NCI-H2196 treated with DMSO at 0.1 percent for 48 hours (cell line): ENCODE measurements around the gene WSB2.

ENCODE experiments used
- DNase-seq: peaks from one replicate; lab custom pipeline; 2025; ENCODE audit not compliant: unreplicated experiment; lab: John Stamatoyannopoulos, UW

Gene WSB2

DNA sequence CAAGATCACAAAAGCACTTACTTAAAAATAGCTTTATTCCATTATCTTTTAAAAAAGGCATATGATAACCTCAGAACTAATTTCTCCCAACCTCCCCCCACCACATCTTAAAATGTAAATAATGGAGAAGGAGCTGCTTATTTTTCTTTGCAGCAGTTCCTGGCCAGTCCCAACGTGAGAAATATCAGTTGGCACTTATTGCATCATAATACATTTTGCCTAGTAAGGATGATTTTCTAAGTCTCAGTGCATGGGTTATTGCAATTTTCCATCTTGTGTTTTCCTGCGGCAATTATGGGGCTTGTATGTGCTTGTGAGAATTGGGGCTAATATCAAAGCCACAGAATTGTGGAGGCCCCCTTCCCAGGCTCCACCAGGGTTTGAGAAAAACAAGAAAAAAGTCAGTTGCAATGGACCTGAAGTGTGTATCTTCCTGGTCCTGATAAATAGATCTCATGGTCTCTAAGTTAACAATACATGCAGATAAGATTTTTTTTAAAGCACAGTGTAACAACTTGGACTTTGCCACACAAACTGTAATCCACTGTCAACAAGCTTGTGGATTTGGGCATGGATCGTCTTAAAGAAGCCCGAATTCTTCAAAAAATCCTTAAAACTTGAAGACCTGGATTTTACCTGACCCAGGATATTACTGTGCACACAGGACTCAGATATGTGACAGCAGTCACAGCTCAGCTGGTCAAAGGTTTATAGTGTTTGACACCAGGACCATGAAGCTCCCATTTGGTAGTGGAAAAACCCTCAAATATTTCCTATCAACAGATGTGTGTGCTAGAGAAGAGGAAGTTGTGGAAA is 2.8 kb upstream of the WSB2 start:
- DNase-seq: no peak

DNA sequence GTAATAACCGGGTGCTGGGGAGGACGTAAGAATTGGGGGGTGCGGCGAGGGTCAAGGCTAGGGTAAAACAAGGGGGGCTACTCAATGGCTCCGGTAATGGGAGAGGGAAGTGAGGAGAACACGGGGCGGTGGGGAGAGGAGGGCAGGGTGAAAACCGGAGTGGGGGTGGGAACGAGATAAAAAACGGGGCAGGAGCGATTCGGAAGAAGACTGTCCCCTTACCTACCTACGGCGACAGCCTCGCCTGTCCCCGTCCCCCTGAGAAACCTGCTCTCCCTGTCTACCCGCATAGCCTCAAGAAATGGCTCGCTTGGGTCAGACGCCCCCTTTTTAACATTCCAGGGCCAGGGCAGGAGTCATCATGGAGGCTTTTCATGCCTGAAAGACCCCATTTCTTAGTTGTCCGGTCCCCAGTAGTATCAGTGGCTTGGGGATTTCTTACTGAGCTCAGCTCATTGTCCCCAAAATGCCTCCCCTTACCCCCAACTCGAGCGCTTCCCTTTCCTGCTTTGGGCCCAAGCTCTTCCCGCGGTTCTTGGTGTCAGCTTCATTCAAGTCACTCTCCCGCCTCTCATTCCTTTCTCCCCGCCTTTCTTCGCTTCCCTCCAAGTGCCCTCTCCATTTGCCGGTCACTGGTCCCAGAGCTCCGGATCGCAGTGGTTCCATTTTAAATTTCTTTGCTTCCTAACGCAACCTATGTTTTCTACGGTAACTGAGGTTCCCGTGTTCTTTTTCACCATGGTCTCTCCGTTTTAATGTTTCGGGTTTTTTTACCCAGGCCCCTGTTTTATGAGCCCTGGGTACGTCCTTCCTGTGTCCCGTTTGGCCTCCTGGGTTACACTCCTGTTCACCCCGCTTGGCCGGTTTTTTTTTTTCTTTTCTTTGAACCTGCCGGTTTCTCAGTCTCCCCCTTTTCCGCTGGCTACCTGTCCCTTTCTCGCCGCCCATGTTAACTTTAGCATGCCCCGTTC is 1.2 kb upstream of the WSB2 start:
- no peak for DNase-seq

DNA sequence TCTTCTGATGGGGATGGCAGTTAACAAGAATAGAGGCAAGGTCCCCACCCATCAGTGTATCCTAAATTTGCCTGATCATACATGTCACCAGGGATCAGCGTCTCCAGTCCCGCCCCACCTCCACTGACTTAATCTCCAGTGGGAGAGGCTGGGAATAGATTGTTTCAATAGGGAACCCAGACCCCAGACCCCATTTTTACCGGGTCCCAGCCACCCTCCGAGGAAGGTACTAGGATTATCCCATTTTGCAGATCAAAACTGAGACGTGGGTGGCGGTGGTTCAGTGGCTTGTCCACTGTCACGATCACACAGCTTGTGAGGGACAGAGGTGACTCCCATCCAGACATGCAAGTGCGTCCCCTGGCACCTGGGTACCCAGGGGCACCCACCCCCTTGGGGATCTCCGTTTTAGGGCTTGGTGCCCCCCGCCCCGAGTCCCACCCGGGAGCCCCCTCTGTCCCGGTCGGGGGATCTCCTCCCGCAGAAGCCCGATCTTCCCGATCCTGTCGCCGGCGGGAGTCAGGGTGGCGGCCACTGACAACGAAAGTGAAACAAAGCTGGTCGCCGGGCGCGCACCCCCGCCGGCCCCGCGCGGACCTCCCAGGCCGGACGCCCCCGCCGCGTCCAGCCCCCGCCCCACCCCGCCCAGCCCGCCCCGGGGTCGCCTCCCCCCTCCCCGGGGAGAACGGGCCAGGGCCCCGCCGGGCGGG is 523 bp downstream of the WSB2 start:
- DNase-seq: no peak

DNA sequence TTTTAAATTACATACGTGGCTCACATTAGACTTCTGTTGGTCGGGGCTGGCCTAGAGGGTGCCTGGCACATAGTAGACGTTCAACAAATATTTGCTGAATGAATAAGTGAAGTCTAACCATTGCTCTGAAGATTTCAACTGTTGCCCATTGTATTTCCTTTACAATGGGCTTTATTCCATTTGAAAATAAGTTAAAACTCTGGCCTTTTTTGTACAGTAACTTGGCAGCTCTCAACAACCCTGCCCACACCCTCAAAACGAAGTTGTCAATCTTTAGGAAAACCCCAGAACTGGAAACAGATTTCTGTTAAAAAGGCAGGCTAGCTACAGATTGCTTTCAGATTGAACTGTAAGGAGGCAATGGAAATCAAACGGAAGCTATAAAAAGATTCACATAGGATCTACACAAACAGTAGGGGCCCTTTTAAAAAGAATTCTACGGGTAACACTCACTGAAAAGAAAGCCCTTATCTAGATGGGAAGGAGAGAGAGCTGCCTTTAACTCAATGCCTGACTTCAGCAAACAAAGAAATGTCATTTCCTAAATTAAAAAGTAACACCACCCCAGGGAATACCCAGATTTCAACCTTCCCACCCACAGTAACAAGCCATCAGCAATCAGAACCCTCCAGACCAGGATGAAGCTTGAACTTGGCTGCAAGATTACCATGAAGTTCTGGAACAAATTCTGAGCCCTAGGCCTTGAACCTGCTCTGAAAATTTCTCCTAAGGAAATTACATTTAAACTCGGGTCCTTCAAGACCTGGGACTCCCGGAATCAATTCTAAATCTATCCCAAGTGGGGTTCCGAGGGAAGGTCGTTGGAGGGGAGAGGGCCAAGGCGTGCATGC is 1.4 kb downstream of the WSB2 start:
- no peak for DNase-seq

DNA sequence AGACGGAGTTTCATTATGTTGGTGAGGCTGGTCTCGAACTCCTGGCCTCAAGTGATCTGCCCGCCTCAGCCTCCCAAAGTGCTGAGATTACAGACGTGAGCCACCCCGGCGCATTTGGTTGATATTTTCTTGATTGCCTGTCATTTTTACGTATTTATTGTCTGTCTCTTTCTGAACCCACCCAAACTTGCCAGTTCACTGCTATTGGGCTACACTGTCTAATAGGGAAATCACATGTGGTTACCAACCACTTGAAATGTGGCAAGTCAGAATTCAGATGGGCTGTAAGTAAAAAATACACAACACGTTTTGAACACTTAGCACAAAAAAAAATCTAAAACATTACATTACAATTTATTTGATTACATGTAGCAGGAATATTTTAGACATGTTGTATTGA is 2.1 kb downstream of the WSB2 start:
- DNase-seq: no peak

DNA sequence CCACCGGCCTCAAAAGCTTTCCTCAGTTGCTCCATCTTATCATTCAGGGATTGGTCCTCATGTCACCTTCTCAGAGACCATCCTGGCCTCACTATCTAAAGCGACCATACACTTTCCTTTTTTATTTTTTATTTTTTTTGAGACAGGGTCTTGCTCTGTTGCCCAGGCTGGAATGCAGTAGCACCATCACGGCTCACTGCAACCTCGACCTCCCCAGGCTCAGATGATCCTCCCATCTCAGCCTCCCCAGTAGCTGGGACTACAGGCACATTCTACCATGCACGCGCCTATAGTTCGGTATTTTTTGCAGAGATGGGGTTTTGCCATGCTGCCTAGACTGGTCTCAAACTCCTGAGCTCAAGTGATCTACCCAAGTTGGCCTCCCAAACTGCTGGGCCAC is 2.8 kb downstream of the WSB2 start:
- DNase-seq: no peak

DNA sequence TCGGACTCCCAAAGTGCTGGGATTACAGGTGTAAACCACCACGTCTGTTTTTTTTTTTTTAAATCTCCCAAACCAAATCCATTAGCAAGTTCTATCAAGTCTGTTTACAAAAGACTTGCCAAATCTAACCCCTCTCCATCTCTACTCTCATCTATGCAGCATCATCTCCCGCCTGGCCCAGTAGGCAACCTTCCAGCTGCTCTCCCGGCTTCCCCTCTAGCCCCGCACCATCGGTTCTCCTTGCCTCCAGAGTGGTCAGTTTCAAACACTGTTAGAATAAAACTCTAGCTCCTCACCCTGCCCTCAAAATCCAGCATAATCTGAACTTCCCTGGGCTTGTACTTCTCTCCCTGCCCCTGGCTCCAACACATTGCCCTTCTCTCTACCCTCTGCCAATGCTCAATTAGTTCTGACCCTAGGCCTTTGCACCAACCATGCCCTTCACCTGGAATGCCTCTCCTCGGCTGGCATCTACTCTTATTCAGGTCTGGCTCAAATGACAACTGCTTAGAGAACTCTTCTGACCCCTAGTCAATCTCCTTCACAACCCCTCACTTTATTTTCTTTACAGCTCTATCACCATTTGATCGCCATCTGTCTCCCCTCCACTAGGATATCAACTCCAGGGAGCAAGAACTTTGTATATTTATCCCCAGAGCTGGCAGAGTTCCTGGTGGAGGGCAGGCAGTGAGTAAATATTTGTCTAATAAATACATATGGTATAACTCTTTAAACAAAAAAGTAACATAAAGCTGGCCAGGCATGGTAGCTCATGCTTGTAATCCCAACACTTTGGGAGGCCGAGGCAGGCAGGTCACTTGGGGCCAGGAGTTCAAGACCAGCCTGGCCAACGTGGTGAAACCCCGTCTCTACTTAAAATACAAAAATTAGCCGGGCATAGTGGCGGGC is 4.9 kb downstream of the WSB2 start:
- DNase-seq: no peak

DNA sequence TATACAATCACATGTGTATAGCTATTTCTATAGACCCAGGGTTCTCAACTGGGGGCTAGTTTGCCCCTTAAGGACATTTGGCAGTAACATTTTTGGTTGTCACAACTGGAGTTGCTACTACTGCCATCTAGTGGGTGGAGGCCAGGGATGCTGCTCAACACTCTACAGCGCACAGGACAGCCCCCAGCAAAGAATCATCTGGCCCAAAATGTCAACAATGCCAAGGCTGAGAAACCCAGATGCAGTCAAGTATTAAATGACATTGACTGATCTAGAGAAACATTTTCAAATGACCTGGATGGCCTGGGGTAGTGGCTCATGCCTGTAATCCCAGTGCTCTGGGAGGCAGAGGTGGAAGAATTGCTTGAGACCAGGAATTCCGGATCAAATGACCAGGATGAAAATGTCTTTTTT is 5.8 kb downstream of the WSB2 start:
- no peak for DNase-seq

DNA sequence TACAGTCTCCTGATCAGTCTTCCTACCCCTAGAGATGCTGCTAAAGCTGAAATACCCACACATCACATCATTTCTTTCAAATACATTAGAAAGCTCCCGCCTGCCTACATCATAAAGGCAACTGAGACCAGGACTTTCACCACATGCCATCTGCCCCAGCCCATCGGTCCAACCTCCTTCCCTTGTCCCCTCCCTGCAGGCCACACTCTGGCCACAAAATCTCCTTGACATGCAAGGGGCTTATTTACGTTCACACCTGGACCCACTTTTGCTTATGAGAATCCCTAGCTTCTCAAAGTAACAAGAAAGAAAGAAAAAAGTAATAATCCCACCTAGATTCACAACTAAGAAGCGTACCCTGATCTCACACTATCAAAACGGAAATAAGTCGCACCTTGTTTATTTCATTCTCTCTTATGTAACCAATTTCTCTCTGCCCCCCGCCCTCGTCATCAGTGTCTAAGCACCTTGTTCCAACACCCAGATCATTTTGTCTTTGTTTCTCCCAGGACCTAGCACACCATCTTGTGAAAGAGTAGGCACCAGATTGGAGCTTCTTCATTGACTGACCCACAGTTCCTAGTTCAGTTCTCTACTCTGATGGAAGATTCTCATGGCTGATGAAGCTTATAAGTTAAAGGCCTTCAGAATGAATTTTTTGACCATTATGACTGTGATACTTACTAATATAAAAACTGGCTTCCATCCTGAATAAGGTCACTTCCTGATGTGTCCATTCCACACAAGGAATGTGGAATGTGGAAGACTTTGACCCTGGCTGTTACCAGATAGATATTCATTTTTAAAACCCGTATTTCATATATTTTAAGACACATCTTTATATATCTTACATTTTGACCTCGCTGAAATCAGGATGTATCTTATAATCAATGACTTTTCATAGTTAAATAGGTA is 7.7 kb downstream of the WSB2 start:
- DNase-seq: no peak

DNA sequence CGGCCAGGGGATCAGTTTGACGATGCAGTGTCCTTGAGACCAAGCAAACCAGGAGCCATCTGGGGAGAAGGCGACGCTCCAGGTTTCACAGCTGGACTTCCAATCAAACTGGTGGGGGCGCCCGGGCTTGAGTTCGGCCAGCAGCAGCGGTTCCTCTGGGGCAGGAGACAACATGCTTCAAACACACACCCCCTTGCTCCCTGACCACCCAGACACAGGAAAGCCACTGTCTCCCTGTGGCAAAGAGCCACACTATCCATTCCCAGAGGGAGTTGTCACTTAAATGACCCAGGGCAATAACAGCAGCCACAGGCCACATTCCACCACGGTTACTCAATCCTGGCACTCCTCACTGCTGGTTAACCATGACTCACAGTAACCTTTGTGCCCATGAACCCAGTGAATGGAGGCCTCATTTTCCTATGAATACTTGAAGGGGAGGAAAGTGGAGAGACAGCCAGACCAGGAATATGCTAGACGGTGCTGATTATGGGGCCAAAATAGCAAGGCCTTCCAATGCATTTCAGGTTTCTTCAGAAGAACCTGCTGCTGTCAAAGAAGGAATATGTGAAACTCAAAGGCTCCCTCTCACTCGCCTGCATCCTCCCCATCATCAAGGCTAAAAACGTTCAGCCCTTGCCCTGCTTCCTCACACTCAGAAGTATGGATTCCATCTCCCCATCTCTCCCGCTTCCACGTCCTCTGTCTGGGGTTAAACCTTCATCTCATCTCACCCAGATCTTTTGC is 8.5 kb downstream of the WSB2 start:
- DNase-seq: peak; percentile 40

DNA sequence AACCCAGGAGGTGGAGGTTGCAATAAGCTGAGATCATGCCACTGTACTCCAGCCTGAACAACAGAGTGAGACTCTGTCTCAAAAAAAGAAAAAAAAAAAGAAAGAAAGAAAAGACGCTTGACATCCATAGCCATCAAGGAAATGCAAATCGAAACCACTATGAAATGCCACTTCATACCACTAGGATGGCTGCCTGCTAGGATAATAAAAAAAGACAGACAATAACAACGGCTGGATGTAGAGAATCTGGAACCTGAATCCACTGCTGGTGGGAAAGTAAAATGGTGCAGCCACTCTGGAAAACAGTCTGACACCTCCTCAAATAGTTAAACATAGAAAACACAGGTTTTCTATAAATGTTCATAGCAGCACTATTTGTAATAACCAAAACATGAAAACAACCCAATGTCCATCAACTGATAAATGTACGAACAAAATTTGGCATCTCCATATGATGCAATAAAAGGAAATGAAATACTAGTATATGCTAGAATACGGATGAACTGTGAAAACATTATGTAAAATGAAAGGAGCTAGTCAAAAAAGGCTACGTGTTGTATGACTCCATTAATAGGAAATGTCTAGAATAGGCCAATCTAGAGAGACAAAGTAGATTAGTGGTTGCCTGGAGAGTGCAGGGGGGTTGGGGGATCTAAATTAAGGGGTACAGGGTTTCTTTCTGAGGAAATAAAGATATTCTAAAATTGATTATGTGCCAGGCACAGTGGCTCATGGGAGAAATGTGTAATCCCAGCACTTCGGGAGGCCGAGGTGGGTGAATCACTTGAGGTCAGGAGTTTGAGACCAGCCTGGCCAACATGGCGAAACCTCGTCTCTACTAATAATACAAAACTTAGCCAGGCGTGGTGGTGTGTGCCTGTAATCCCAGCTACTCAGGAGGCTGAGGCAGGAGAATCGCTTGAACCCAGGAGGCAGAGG is 9.7 kb downstream of the WSB2 start:
- DNase-seq: no peak

DNA sequence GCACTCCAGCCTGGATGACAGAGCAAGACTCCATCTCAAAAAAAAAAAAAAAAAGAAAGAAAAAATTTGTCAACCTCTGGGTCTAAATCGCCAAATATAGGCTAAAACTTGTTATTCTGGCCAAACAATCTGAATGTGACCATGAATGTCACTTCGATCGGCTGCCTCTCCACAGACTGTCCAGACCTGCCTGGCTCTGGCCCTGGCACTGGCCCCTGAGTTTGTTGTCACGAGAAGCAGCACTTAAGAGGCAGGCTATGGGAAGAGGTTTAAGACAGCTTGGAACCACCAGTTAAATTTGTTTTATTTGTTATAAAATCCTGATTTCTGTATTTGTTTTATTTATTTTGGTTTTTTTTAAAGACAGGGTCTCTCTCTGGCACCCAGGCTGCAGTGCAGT is 14.5 kb downstream of the WSB2 start:
- no peak for DNase-seq

DNA sequence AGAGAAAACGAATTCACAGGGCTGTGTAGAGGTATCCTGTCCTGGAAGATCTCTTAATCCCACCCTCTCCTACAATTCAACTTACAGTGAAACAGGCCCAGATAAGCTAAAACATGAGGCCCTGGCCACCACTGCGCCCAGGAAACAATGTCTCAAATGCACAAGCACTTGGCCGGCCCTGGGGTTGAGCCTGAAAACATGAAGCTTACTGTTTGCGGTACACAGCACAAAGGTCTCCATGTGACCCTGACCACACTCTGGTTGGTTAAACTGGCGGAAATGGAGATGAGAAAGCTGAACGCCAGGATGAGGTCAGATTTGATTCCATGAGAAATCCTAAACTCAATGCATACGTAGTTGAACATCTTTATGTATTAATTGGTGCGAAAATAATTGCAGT is 16.4 kb downstream of the WSB2 start:
- DNase-seq: no peak

DNA sequence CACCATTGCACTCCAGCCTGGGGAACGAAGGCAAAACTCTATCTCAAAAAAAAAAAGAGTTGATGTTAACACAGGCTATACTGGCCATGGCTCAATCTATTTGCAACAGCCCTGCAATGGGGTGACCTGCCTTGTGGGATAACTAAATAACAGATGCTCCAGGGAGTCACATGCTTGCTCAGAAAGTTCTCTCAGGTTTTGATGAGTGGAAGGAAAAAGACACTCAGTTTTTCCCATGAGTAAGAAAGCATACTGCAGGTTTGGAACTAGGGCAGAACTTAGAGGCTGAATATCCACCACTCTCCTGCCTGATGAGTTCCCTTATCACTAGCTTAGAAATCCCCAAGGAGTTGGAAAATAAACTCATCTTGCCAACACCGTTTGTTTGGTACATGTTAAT is 16.9 kb downstream of the WSB2 start:
- no peak for DNase-seq

DNA sequence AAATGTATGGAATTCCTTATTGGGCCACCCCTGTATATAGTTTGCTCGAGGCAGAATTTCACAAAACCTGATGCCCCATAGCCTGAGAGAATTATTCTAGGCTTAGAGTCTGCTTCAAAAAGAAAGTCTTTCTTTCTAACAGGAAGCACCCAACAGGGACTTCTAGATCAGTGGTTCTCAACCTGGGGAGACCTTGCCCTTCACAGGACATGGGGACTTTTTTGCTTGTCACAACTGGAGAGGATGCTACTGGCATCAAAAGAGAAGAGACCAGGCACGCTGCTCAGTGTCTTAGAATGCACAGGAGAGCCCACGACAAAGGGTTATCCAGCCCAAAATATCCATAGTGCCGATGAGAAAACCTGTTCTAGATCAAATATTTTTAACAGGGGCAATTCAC is 18.9 kb downstream of the WSB2 start:
- no peak for DNase-seq

DNA sequence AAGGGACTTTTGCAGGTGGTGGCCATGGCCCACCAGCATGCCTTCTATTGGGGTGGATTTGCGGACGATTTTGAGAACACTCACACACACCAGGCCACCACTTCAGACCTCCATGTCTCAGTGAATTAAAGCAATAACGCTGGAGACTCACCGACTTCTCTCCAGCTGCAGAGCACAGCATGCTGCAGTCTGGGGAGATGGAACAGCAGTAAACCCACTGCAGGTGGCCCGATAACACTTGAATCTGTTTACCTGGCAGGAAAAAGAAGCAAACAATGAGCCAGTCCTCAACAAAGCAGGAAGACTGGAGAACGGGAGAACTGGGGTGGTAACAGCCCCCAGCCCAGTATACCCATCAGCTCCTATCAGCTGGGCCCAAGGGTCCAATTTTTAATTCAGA is 22.8 kb downstream of the WSB2 start:
- no peak for DNase-seq
